Panc1 (cell line): ENCODE data around the gene TANC1.

Experiments used
- CTCF ChIP-seq: fragments of 450-650 bp; IDR thresholded peaks from 2 replicates; pipeline ENCODE4 v1.5.1; 2017; ENCODE audit warnings: mild to moderate bottlenecking
- POLR2AphosphoS5 ChIP-seq: IDR thresholded peaks from 2 replicates; pipeline ENCODE4 v1.6.1; 2012; ENCODE audit warnings: mild to moderate bottlenecking, low read depth, low read length, moderate library complexity
- TF ChIP-seq, protein P1 (sequence below), 2 experiments: IDR thresholded peaks; 2 replicates each; pipeline ENCODE4 v1.6.1; 2011 to 2012; ENCODE audit warnings: low read depth in 2 of 2, control low read depth in 1 of 2, low read length in 1 of 2, mild to moderate bottlenecking in 1 of 2, moderate library complexity in 1 of 2; ENCODE audit not compliant: insufficient read depth in 1 of 2

DNA sequence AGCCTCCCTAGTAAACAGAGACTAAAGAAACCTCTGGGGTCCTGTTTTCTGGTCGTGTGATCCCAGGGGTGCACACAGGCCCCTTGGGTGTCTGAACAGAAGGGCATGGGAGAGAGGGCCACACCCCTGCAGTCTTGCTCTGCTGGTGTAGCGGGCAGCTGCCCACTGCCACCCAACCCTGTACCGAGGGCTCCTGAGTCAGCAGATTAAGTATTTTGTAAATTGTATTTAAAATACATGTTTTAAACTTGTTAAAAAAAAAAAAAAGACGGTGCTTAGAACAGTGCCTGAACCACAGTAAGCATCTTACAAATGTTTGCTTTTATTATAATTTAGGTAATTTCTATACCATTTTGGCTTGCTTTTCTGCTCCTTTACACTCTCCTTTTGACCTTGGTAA is 113.7 kb downstream of the TANC1 start:
- TF ChIP-seq POLR2AphosphoS5 (no peak), CTCF (no peak)
- TF ChIP-seq, protein P1, sequence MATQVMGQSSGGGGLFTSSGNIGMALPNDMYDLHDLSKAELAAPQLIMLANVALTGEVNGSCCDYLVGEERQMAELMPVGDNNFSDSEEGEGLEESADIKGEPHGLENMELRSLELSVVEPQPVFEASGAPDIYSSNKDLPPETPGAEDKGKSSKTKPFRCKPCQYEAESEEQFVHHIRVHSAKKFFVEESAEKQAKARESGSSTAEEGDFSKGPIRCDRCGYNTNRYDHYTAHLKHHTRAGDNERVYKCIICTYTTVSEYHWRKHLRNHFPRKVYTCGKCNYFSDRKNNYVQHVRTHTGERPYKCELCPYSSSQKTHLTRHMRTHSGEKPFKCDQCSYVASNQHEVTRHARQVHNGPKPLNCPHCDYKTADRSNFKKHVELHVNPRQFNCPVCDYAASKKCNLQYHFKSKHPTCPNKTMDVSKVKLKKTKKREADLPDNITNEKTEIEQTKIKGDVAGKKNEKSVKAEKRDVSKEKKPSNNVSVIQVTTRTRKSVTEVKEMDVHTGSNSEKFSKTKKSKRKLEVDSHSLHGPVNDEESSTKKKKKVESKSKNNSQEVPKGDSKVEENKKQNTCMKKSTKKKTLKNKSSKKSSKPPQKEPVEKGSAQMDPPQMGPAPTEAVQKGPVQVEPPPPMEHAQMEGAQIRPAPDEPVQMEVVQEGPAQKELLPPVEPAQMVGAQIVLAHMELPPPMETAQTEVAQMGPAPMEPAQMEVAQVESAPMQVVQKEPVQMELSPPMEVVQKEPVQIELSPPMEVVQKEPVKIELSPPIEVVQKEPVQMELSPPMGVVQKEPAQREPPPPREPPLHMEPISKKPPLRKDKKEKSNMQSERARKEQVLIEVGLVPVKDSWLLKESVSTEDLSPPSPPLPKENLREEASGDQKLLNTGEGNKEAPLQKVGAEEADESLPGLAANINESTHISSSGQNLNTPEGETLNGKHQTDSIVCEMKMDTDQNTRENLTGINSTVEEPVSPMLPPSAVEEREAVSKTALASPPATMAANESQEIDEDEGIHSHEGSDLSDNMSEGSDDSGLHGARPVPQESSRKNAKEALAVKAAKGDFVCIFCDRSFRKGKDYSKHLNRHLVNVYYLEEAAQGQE (IDR thresholded peaks at IDR 0.05; ENCODE audit: insufficient read depth in 1 of 2, low read depth in 2 of 2, low read length in 1 of 2), result no peak
